ENCODE measurements around the gene AUTS2.

The AUTS2 gene

DNA sequence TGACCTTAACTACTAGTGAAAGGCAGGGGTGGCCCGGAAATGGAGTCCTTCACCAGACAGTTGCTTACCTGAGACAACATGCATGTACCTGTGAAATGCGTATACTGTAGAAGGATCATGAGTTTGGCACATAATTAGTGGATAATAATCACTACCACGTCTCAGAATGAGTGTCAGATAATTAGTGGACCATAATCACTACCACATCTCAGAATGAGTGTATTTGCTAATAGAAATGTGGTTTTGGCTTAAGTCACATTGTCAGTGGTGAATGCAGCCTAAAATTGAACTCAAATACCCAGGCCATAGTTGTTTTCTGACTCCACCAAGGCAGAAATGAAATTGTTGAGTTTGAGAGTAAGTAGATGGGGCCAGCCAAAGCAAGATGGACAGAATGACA is 1065.4 kb downstream of the AUTS2 start:
- DNase-seq (ENCODE audit: low read depth in 1 of 2, low spot score in 1 of 2) = no peak

GRCh38 chr7:70665997-70666396 is 1067.7 kb downstream of the AUTS2 start:
- TF ChIP-seq GABPA (IDR thresholded peaks at IDR 0.05; ENCODE audit: low read depth) (no peak), CTCF (IDR thresholded peaks at IDR 0.05; ENCODE audit: insufficient read depth, low read length) (no peak), POLR2AphosphoS5 (IDR thresholded peaks at IDR 0.05; ENCODE audit: low read depth) (no peak), SPI1 (IDR thresholded peaks at IDR 0.05; ENCODE audit: borderline replicate concordance, low read depth) (no peak)
- TF ChIP-seq, protein P1, sequence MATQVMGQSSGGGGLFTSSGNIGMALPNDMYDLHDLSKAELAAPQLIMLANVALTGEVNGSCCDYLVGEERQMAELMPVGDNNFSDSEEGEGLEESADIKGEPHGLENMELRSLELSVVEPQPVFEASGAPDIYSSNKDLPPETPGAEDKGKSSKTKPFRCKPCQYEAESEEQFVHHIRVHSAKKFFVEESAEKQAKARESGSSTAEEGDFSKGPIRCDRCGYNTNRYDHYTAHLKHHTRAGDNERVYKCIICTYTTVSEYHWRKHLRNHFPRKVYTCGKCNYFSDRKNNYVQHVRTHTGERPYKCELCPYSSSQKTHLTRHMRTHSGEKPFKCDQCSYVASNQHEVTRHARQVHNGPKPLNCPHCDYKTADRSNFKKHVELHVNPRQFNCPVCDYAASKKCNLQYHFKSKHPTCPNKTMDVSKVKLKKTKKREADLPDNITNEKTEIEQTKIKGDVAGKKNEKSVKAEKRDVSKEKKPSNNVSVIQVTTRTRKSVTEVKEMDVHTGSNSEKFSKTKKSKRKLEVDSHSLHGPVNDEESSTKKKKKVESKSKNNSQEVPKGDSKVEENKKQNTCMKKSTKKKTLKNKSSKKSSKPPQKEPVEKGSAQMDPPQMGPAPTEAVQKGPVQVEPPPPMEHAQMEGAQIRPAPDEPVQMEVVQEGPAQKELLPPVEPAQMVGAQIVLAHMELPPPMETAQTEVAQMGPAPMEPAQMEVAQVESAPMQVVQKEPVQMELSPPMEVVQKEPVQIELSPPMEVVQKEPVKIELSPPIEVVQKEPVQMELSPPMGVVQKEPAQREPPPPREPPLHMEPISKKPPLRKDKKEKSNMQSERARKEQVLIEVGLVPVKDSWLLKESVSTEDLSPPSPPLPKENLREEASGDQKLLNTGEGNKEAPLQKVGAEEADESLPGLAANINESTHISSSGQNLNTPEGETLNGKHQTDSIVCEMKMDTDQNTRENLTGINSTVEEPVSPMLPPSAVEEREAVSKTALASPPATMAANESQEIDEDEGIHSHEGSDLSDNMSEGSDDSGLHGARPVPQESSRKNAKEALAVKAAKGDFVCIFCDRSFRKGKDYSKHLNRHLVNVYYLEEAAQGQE (IDR thresholded peaks at IDR 0.05; ENCODE audit: insufficient replicate concordance, low read depth) = no peak
- H3K4me3 ChIP-seq (replicated peaks; ENCODE audit: insufficient read depth, low read length) = no peak overlapping the region
- no peak for DNase-seq (ENCODE audit: low read depth in 1 of 2, low spot score in 1 of 2)
- H3K27ac ChIP-seq (replicated peaks) = no peak overlapping the region
- no peaks in the 10 kb centered on the region for H3K27me3 ChIP-seq (ENCODE audit: insufficient read depth, poor library complexity, severe bottlenecking)

More for the DNA sequence above, 1065.4 kb downstream of the AUTS2 start:
- Histone ChIP-seq H3K27me3 (ENCODE audit: insufficient read depth, poor library complexity, severe bottlenecking) (no peaks in the 10 kb centered on the region), H3K4me3 (replicated peaks; ENCODE audit: insufficient read depth, low read length) (no peak overlapping the region), H3K27ac (replicated peaks) (no peak overlapping the region)
- no peak for TF ChIP-seq POLR2AphosphoS5 (IDR thresholded peaks at IDR 0.05; ENCODE audit: low read depth)
- TF ChIP-seq GABPA (IDR thresholded peaks at IDR 0.05; ENCODE audit: low read depth) = no peak
- TF ChIP-seq, protein P1 (IDR thresholded peaks at IDR 0.05; ENCODE audit: insufficient replicate concordance, low read depth) = no peak
- no peak for TF ChIP-seq CTCF (IDR thresholded peaks at IDR 0.05; ENCODE audit: insufficient read depth, low read length)
- no peak for TF ChIP-seq SPI1 (IDR thresholded peaks at IDR 0.05; ENCODE audit: borderline replicate concordance, low read depth)

GRCh38 chr7:70667406-70667805 is 1069.1 kb downstream of the AUTS2 start:
- H3K4me3 ChIP-seq (replicated peaks; ENCODE audit: insufficient read depth, low read length) = no peak overlapping the region
- no peaks in the 10 kb centered on the region for H3K27me3 ChIP-seq (ENCODE audit: insufficient read depth, poor library complexity, severe bottlenecking)
- no peak overlapping the region for H3K27ac ChIP-seq (replicated peaks)
- DNase-seq (ENCODE audit: low read depth in 1 of 2, low spot score in 1 of 2) = no peak
- TF ChIP-seq, protein P1 (IDR thresholded peaks at IDR 0.05; ENCODE audit: insufficient replicate concordance, low read depth) = no peak

Data from HL-60 (cell line).